ENCODE measurements around the gene COIL.
"Not testable (repeated sequence)": the region's sequence is repeated elsewhere in the genome, so short reads cannot be mapped to it uniquely, and the experiment has no call there.

Gene COIL

GRCh38 chr17:56947741-56948140, 13.1 kb downstream of the COIL start:
- no peak overlapping the region for H3K4me3 ChIP-seq (replicated peaks; ENCODE audit: low read depth, low read length)
- H3K36me3 ChIP-seq (ENCODE audit: control insufficient read depth, insufficient read depth, low read length), result peaks cover 5% of the 10 kb centered on the region
- no peak for TF ChIP-seq CTCF (IDR thresholded peaks at IDR 0.05; ENCODE audit: insufficient read depth, low read length, poor library complexity, severe bottlenecking)

GRCh38 chr17:56945938-56946505, 14.8 kb downstream of the COIL start:
- peaks cover 12% of the 10 kb centered on the region for H3K36me3 ChIP-seq (ENCODE audit: control insufficient read depth, insufficient read depth, low read length)
- TF ChIP-seq CTCF (IDR thresholded peaks at IDR 0.05; ENCODE audit: insufficient read depth, low read length, poor library complexity, severe bottlenecking), result no peak

More at GRCh38 chr17:56947741-56948140, 13.1 kb downstream of the COIL start:
- no peaks in the 10 kb centered on the region for H3K27me3 ChIP-seq (replicated peaks; ENCODE audit: control insufficient read depth, insufficient read depth, low read length)
- DNase-seq (ENCODE audit: extremely low read depth, insufficient read length), result no peak

GRCh38 chr17:56943505-56944125, 17.2 kb downstream of the COIL start:
- Histone ChIP-seq H3K4me3 (replicated peaks; ENCODE audit: low read depth, low read length) (no peak overlapping the region), H3K27me3 (replicated peaks; ENCODE audit: control insufficient read depth, insufficient read depth, low read length) (no peaks in the 10 kb centered on the region), H3K36me3 (ENCODE audit: control insufficient read depth, insufficient read depth, low read length) (peaks cover 8% of the 10 kb centered on the region)
- no peak for TF ChIP-seq CTCF (IDR thresholded peaks at IDR 0.05; ENCODE audit: insufficient read depth, low read length, poor library complexity, severe bottlenecking)
- DNase-seq (ENCODE audit: extremely low read depth, insufficient read length), result no peak

More at GRCh38 chr17:56945938-56946505, 14.8 kb downstream of the COIL start:
- no peaks in the 10 kb centered on the region for H3K27me3 ChIP-seq (replicated peaks; ENCODE audit: control insufficient read depth, insufficient read depth, low read length)
- no peak overlapping the region for H3K4me3 ChIP-seq (replicated peaks; ENCODE audit: low read depth, low read length)
- DNase-seq (ENCODE audit: extremely low read depth, insufficient read length), result no peak

- peaks cover 13% of the 10 kb centered on the region for H3K36me3 ChIP-seq (ENCODE audit: control insufficient read depth, insufficient read depth, low read length)
Observed at GRCh38 chr17:56939869-56940484, 20.9 kb downstream of the COIL start.

GRCh38 chr17:56938206-56938605, 22.6 kb downstream of the COIL start:
- H3K36me3 ChIP-seq (ENCODE audit: control insufficient read depth, insufficient read depth, low read length), result peaks cover 11% of the 10 kb centered on the region
- H3K27me3 ChIP-seq (replicated peaks; ENCODE audit: control insufficient read depth, insufficient read depth, low read length); DNase-seq (ENCODE audit: extremely low read depth, insufficient read length); H3K4me3 ChIP-seq (replicated peaks; ENCODE audit: low read depth, low read length): not testable (repeated sequence)

More at GRCh38 chr17:56939869-56940484, 20.9 kb downstream of the COIL start:
- H3K4me3 ChIP-seq (replicated peaks; ENCODE audit: low read depth, low read length), result no peak overlapping the region
- no peaks in the 10 kb centered on the region for H3K27me3 ChIP-seq (replicated peaks; ENCODE audit: control insufficient read depth, insufficient read depth, low read length)
- DNase-seq (ENCODE audit: extremely low read depth, insufficient read length), result peak; percentile 41
- peak; percentile 55 for TF ChIP-seq CTCF (IDR thresholded peaks at IDR 0.05; ENCODE audit: insufficient read depth, low read length, poor library complexity, severe bottlenecking)

GRCh38 chr17:56937687-56938086, 23.2 kb downstream of the COIL start:
- H3K4me3 ChIP-seq (replicated peaks; ENCODE audit: low read depth, low read length), result no peak overlapping the region
- no peaks in the 10 kb centered on the region for H3K27me3 ChIP-seq (replicated peaks; ENCODE audit: control insufficient read depth, insufficient read depth, low read length)
- DNase-seq (ENCODE audit: extremely low read depth, insufficient read length), result no peak
- no peak for TF ChIP-seq CTCF (IDR thresholded peaks at IDR 0.05; ENCODE audit: insufficient read depth, low read length, poor library complexity, severe bottlenecking)
- H3K36me3 ChIP-seq (ENCODE audit: control insufficient read depth, insufficient read depth, low read length), result peaks cover 11% of the 10 kb centered on the region

Measured in GM06990 (cell line).